Endometrium (tissue), 2 donors: ENCODE measurements around the gene EP300.
"Not testable (repeated sequence)": the region's sequence is repeated elsewhere in the genome, so short reads cannot be mapped to it uniquely, and the experiment has no call there.

Experiments
- FAIRE-seq: peaks from 2 replicates; lab custom pipeline; 2012; peaks lifted over from hg19 to GRCh38; lab: Jason Lieb, UNC
- donor health status: control.
- donor health status: control.

Gene EP300

GRCh38 chr22:41152902-41153301, 60.5 kb downstream of the EP300 start:
- FAIRE-seq, result no peak

- no peak for FAIRE-seq
Measured at GRCh38 chr22:41157083-41157482, 64.7 kb downstream of the EP300 start.

GRCh38 chr22:41169157-41169556, 76.8 kb downstream of the EP300 start:
- FAIRE-seq, result no peak

- FAIRE-seq, result no peak
Measured at GRCh38 chr22:41171996-41172395, 79.6 kb downstream of the EP300 start.

- FAIRE-seq, result no peak
Measured at GRCh38 chr22:41175546-41175945, 83.2 kb downstream of the EP300 start.

DNA sequence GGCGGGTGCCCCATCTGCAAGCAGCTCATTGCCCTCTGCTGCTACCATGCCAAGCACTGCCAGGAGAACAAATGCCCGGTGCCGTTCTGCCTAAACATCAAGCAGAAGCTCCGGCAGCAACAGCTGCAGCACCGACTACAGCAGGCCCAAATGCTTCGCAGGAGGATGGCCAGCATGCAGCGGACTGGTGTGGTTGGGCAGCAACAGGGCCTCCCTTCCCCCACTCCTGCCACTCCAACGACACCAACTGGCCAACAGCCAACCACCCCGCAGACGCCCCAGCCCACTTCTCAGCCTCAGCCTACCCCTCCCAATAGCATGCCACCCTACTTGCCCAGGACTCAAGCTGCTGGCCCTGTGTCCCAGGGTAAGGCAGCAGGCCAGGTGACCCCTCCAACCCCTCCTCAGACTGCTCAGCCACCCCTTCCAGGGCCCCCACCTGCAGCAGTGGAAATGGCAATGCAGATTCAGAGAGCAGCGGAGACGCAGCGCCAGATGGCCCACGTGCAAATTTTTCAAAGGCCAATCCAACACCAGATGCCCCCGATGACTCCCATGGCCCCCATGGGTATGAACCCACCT, 84.7 kb downstream of the EP300 start:
- no peak for FAIRE-seq

- FAIRE-seq, result no peak
Measured at GRCh38 chr22:41177622-41178424, 85.4 kb downstream of the EP300 start.

DNA sequence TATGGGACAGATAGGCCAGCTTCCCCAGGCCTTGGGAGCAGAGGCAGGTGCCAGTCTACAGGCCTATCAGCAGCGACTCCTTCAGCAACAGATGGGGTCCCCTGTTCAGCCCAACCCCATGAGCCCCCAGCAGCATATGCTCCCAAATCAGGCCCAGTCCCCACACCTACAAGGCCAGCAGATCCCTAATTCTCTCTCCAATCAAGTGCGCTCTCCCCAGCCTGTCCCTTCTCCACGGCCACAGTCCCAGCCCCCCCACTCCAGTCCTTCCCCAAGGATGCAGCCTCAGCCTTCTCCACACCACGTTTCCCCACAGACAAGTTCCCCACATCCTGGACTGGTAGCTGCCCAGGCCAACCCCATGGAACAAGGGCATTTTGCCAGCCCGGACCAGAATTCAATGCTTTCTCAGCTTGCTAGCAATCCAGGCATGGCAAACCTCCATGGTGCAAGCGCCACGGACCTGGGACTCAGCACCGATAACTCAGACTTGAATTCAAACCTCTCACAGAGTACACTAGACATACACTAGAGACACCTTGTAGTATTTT, 86.1 kb downstream of the EP300 start:
- no peak for FAIRE-seq

DNA sequence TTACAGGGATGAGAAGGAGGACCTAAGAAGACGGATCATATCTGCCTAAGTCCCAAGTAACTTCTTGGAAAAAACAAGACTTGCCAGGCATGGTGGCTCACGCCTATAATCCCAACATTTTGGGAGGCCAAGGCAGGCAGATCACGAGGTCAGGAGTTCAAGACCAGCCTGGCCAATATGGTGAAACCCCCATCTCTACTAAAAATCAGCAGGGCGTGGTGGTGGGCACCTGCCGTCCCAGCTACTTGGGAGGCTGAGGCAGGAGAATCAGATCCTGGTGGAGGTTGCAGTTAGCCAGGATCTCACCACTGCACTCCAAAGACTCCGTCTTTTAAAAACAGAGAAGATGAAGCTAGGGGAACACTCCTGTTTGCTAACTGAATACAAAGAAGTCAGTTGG, 88.0 kb downstream of the EP300 start:
- FAIRE-seq, result not testable (repeated sequence)

DNA sequence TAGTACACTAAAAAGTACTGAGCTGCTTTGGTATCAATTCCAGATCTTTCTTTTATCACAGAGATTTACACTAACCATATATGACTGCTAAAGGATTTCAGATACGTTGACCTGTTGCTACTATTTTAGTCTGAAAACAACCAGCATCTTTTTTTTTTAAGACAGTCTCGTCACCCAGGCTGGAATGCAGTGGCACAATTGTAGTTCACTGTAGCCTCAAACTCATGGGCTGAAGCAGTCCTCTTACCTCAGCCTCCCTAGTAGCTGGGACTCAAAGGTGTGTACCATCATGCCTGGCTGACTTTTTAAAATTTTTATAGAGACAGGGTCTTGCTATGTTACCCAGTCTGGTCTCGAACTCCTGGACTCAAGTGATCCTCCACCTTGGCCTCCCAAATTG, 88.5 kb downstream of the EP300 start:
- FAIRE-seq, result no peak

GRCh38 chr22:41181349-41182241, 89.2 kb downstream of the EP300 start:
- FAIRE-seq, result no peak

DNA sequence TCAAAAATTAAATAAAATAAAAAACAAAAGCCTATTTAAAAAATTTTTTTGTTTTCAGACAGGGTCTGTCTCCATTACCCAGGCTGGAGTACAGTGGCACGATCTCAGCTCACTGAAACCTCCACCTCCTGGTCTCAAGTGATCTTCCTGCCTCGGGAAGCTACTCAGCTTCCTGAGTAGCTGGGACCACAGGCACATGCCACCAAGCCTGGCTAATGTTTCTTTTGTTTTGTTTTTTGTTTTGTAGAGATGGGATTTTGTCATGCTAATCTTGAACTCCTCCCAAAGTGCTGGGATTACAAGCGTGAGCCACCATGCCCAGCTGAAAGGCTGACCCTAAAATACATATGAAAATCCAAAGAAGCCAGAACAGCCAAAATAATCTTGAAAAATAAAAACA, 92.3 kb downstream of the EP300 start:
- FAIRE-seq, result no peak

DNA sequence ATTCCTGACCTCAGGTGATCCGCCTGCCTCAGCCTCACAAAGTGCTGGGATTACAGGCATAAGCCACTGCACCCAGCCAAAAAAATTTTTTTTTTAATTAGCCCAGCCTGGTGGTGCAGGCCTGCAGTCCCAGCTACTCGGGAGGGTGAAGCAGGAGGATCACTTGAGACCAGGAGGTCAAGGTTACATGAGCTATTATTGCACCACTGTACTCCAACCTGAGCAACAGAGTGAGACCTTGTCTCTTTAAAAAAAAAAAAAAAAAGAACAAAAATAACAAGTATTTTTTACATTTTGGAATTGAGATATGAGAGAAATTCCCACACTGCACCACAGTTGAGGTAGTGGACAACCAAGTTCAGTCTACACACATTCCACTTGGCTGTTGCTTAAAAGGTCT, 99.1 kb downstream of the EP300 start:
- no peak for FAIRE-seq

GRCh38 chr22:41193829-41194228, 101.4 kb downstream of the EP300 start:
- FAIRE-seq, result no peak

DNA sequence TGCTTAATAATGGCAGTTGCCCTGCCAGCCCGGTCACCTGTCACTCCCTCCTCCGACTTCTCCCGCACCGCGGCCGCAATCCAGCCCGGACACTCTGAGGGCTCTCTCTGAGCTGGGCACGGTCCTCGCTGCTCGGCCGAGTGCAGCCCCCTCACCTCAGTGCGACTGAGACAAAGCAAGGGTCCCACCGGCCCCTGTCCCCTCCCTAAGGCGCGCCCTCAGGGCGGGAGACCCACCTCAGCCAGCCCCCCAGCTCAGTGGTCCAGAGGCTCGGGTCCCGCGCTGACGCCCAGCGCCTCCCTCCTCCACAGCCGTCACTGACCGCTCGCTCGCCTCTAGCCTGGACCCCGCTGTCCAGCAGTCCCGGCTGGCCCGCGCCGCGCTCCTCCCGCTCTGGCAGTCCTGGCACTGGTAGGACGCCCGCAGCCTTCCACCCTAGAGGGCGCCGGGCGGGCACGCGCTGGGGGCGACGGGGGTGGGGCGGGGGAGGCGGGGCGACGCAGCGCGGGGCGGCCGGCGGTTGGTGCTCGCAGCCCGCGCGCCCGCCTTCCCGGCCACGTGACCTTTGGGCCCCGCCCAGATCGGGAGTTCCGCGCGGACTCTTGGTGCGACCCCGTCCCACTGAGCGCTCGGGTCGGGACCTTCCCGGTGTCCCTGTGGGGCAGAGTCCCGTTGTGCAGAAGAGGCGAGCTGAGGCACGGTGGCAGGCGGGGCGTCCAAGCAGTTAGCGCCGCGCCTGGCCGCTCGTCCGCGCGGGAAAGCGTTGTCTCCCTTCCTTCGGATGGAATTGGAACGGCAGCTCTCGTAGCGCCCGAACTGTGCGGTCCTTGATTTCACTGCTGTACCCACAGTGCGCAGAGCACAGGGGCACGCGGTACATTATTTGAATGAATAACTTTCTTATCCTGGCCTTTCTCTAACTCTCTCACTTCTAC, 104.9 kb downstream of the EP300 start:
- FAIRE-seq, result no peak

DNA sequence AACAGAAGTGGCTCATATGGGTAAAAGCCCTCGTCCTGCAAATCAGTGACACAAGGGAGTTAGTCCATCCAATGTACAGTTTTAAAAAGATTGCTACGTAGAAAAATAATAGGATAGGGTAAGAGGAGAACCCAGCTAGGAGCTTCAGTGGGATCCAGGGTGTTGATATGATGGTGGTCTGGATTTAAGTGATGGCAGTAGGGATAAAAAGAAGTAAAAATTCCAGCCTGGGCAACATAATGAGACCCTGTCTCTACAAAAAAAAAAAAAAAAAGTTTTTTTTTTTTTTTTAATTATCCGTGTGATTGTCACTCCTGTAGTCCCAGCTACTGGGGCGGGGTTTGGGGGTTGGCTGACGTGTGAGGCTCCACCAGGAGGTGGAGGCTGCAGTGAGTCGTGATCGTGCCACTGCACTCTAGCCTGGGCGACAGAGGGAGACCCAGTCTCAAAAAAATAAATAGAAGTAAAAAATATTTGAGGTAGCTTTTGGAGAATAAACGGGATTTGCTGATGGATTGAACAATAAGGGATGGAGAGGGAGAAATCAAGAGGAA, 105.7 kb downstream of the EP300 start:
- no peak for FAIRE-seq

- no peak for FAIRE-seq
Measured at GRCh38 chr22:41201141-41201540, 108.7 kb downstream of the EP300 start.

DNA sequence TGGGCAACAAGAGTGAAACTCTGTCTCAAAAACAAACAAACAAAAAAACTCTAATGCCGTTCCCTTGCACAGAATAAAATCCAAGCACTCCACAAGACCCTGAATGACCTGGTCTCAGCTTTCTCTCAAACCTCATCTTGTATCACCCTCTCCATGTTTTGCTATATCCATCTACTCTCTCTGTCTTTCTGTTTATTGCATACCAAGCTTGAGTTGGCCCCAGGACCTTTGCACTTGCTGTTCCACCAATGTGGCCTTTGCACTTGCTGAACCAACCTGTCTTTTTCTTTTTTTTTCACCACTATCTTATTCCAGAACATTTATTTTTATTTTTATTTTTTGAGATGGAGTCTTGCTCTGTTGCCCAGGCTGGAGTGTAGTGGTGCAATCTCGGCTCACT, 110.7 kb downstream of the EP300 start:
- FAIRE-seq, result no peak

- FAIRE-seq, result no peak
Measured at GRCh38 chr22:41204066-41204465, 111.7 kb downstream of the EP300 start.

- FAIRE-seq, result peak; percentile 95
Measured at GRCh38 chr22:41204992-41205900, 112.9 kb downstream of the EP300 start, which contains the start of gene L3MBTL2. L3MBTL2 (plus strand) TSS chr22:41205312; CDS start chr22:41205363, 51 bp downstream.
